GM18526 (cell line): ENCODE measurements around the gene ASAP3.

ENCODE experiments used
- POLR2A ChIP-seq: IDR thresholded peaks from 3 replicates; pipeline ENCODE4 v1.6.1; 2011; ENCODE audit not compliant: insufficient read length; ENCODE audit errors: extremely low read depth

ASAP3 gene

DNA sequence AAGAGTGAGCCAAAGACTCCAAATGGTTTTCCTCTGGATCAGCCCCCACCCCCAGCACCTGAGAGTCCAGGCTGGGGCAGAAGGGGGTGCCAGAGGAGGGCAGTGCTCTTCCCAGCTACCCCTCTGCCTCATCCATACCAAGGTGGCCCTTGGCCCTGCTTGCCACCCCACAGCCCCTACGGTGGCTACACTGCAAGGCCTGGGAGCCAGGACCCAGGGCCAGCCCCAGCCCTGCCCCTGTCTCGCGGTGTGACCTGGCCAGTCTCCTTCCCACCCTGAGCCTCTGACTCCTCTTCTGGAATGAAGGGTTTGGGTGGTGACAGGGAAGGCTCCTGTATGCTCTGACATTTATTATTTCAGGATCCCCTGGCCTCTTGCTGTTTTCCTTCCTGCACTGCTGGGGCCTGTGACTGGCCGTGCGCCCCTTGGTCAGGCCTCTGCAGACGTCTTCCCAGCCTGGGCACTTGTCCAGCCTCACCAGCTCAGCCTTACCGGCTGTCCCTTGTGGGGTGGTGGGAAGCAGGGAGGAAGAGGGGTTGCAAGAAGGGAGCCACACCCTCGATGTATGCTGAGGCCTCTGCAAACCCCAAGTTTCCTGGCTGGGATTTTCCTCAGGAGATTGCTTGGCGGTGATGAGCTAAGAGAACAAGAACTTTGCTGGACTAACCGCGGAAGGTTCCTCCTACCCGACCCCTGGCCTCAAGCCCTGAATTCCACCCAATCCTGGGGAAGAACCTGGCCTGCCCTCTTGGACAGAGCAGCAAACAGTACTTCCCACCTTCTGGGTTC lies 13.5 kb downstream of the ASAP3 start:
- TF ChIP-seq POLR2A: no peak

DNA sequence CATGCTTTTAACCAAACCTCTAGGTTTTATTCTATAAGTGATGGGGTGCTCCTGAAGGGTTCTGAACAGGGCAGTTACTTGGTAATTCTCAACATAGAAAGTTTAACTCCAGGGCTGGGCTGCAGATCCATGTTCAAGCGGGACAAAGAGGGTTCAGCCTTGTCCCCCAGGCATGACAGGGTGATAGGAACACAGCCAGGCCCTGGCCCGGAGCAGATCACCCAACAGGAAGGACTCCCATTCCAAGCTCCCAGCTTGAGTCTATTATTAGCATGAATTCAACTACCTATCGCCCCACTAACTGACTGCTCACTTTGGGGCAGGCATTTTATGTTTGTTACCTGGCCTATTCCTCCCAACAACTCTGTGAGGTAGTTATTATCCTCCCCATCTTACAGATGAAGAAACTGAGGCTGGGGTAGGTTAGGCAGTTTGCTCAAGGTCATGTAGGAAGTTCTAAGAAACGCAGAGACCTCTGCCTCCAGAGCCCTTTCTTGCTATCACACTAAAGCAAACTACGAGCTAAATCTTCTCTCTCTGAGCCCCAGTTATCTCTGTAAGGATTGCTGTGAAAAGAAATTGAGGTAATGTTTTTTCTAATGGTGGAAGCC lies 14.5 kb downstream of the ASAP3 start:
- TF ChIP-seq POLR2A: no peak

DNA sequence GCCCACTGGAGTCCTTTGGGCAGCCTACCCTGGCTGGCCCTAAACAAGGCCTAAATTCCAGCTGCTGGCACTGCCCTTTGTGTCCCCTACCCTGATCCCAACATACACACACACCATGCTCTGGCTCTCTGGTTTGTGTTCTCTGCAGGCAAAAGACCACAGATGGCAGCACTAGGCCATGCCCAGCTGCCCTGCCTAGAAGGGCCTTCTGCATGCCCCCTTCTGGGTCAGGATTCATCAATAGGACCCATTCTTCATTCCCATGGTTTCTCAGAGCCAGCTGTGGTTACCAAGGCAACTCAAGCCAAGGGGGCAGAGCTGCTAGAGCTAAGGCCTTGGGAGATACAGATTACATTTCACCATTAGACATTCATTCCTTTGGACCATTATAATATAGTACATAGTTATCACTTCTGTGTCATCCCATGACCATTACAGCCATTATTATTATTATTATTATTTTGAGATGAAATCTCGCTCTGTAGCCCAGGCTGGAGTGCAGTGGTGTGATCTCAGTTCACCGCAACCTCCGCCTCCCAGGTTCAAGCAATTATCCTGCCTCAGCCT lies 17.5 kb downstream of the ASAP3 start:
- TF ChIP-seq POLR2A: no peak

DNA sequence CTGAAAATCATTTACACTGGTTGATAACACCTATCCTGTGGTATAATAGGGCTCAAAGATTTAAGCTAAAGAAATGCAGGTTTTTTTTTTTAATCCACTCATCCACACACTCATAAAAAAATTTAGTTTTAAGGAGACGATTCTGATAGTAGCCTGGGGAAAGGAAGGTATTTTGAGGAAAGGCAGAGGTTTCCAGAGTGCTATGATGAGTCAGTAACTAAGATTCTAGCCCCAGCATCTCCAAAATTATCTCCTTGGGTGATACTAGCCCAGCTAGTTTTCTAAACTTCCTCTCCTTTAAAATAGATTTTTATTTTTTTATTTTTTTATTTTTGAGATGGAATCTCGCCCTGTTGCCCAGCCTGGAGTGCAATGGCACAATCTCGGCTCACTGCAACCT lies 20.7 kb downstream of the ASAP3 start:
- TF ChIP-seq POLR2A: no peak

DNA sequence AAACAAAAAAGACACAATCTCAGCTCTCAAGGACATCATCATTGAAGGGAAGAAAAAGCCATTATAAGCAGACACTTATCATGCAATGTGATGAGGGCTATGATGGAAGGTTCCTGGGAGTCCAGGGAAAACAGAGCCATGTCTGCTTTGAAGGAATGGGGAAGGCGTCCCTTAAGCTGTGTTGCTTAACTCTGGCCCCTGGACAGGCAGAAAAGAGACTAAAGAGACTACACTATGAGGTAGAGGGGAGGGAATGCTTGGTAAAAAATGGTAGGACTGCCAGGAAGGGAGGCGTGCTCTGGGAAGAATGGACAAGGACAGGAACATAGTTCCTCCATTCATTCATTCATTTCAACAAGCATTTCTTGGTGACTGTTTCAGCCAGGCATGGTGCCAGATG lies 21.2 kb downstream of the ASAP3 start:
- no peak for TF ChIP-seq POLR2A

DNA sequence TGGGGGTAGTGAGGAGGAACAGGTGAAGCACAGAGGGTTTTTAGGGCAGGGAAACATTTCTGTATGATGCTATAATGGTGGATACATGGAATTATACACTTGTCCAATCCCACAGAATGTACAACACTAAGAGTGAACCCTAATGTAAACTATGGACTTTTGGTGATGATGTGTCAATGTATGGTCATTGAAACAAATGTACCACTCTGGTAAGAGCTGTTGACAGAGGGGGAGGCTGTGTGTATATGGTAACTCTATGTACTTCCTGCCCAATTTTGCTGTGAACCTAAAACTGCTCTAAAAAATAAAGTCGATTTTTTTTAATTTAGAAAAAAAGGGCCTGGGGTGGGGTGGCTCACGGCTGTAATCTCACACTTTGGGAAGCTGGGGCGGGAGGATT lies 22.9 kb downstream of the ASAP3 start:
- no peak for TF ChIP-seq POLR2A

DNA sequence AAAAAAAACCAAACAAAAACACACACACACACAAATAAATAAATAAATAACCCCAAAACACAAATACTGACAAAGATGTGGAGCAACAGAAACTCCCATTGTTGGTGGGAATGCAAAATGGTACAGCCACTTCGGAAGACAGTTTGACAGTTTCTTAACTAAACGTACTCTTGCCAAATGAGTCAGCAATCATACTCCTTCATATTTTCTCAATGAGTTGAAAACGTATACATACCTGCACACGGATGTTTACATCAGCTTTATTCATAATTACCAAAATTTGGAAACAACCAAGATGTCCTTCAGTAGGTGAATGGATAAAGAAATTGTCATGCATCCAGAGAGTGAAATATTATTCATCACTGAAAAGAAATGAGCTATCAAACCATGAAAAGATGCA lies 23.5 kb downstream of the ASAP3 start:
- no peak for TF ChIP-seq POLR2A

DNA sequence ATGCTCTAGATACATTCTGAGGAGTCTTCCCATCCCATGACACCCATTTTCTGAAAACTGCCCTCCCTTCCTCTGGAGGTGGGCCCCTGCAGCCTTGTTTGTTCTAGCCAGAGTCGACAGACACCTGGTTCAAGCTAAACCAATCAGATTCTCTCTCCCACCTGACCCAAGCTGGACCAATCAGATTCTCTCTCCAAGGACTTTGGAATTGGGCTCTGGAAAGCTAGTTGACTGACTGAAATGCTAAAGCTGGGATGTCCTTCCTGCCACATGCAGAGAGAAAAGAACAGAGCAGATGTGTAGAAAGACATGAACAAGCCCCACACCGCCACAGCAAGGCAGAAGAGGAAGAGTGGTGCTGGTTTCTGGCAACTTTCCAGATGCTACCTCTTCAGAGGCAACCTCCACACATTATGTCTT lies 24.6 kb downstream of the ASAP3 start:
- no peak for TF ChIP-seq POLR2A

DNA sequence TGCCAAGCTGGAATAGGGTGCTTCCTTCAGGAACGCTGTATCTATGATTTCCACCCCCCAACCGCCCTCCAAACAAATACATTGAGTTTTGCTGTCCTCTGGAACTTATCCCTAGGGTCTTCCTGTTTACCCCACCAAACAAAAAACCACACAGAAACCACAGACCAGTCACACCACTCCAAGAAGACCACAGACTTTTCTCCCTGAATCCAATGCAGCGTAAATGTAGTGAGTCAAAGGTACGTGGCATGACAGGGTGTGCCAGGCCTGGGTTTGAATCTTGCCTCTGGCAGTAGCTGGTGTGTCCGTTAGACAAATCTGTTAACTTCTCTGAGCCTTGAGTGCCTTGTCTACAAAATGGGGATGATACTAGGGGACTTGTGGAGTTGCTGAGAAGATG lies 27.8 kb downstream of the ASAP3 start:
- TF ChIP-seq POLR2A: no peak

DNA sequence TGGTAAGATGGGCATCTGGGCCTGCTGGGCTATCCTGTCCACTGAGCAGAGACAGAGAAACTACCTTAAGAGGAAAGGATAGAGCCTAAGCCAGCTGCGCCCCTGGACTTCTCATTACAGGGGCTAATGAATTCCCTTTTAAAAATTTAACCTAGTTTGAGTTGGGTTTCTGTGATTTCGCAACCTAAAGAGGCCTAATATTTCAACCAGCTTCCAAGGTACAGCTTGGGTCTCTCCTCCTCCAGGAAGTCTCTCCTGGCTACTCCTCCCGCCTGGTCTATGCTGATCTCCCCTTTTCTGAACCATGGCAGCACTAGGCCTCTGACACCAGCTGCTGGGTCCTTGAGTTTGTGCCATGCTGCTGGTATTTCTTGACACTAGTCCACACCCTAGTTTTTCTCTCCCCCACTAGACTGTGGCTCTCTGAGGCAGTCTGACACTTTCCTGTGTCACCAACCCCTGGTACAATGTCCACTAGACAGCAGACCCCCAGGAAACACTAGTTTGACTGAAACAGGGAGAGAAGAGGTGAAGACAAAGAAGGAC lies 30.5 kb downstream of the ASAP3 start:
- no peak for TF ChIP-seq POLR2A

DNA sequence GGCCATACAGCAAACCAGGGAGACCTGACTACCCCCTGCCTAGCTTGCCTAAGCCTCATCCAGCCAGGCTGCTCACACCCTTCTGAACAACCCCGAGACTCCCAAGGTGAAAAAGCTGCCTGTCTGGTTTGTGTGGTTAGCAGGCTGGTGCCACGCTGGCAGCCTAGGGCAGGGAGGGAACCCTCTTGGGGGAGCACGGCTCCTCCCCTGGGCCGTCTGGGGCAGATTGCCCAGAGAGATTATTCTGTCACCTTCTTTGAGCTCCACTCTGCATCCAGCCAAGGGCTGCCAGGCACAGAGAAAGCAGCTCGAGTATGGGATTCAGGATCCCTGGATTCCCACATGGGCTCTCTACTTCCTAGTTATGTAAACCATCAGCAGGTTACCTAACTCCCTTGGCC lies 32.0 kb downstream of the ASAP3 start:
- TF ChIP-seq POLR2A: no peak

DNA sequence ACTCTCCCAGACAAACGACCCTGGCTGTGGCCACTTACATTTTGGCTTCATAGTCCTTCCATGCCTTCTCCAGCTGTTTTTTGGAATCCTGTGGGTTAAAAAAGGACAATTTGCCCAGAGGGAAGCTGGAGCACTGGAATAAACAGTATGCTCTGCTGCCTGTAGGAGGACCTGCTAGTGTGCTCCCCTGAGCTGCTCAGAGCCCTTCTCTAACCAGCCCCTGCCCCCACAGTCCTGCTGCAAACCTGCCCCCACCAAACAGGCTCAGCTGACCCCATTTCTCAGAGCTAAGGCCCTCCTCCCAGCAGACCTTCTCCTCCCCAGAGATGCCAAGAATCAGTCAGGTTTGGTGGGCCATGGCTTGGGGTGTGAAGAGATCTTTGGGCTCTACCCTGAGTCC lies 32.5 kb downstream of the ASAP3 start:
- no peak for TF ChIP-seq POLR2A

DNA sequence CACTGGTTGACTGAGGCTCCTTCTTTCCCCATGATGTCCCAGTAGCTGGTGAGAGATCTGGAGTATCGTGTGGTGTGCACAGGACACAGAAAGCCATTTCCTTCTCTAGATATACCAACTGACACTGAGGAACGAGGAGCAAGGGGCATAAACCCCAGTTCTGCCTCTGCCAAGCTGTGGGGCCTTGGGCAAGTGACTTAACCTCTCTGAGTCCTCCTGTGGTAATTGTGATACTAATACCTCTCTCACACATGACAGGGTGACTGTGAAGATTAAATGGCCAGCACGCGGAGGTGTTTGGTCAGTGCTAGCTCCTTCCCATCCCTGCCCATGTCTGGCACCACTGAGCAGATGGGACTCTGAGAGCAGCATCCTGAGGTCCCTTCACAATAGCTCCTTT lies 33.1 kb downstream of the ASAP3 start:
- TF ChIP-seq POLR2A: no peak

DNA sequence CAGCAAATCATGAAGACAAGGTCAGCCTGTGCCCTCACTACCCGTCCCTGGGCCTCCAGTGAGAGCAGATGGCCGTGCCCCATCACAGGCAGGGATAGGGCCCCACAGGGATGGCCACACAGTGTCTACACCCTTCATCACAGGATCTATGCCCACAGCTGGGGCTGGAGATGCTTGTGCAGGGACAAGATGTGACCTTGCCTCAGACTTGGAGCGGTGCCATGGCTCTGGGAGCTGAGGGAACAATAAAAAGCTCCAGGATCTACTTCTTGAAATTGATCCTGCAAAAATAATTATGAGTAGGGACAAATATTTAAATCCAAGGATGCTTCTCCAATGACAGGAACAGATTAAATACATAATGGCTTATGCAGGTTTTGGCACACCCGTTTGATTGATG lies 34.0 kb downstream of the ASAP3 start:
- no peak for TF ChIP-seq POLR2A

DNA sequence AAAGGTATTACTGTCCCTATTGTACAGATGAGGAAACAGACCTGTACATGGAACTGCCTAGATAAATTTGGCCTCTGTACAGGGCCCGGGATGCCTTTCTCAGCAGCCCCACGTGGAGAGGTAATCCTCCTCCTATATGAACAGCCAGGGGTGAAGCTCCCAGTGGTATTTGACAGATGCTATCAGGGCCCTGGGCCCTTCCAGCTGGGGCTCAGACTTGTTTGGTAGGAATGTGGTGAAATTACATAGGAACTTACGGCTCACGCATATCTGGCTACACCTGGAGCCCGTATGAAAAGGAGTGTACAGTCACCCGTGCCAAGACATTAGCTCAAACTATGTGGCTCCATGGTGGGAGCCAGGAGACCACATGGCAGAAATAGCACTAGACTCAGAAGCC lies 34.7 kb downstream of the ASAP3 start:
- no peak for TF ChIP-seq POLR2A

DNA sequence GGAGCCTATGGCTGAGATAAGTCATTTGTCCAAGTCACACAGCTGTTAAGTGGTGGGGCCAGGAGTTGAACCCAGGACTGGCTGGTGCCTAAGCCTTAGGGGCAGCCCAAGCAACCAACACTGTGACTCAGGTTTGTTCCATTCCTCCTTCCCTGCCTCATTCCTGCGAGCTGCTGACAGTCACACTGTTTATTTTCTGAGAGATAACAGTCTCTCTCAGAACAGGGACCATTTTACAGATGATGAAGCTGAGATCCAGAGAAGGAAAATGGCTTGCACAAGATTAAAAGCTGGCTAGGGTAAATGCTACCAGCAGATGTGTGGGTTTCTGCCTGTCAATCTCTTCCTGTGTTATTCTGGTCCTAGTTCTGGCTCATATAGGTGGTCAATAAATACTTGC lies 35.1 kb downstream of the ASAP3 start:
- TF ChIP-seq POLR2A: no peak
